ENCODE data around the gene CNTN1.

Gene CNTN1

DNA sequence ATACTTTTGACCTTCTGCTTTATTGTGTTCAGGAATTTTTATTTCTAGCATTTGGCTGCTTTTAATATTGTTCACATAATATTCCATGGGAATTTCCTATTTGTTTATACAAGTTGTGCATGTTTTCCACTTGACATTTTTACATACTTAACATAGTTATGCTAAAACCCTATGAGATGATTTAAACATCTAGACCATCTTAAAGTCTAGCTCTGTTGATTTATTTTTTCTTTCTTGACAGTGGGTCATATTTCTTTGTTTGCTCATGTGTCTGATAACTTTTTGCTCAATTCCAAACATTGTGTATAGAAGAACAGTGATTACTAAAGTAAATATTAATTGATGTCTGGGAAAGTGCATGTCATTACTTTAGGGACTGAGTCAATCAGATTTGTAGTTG lies 293.8 kb downstream of the CNTN1 start:
- DNase-seq = no peak

DNA sequence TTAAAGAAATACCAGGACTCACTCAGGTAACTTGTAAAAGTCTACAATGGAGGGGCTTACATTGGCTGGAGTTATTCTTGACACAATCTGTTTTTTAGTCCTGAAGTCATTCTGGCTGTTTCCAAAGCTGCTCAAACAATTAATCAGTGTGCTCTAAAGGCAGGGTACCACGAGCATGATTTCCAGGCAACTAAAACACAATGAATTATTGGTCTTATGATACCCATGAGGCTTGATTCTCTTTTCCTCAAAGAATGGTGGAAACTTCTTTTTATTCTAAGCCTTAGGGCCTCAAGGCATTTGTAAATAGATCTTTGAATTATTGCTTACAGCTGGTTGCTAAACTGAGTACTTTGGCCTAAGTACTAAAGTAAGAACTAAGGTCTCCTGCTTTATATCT lies 296.1 kb downstream of the CNTN1 start:
- no peak for DNase-seq

DNA sequence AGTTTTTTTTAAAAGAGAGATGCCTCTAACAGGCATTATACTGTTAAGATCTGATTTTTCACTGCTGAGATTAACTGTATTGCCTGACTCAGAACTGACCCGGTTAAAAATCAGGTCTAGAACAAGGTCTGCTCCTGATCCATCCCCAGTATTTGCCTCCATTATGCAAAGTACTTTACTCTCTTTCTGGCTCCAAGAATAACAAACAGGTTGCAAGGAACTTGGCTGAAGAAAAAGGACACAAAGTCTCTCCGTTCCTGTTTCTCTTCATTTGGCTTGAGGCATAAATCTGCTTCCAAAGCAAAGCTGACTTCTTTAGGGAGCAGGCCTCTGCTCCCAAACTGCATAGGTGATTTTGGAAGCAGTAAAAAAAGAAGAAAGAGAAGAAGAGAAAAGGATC lies 296.6 kb downstream of the CNTN1 start:
- no peak for DNase-seq

DNA sequence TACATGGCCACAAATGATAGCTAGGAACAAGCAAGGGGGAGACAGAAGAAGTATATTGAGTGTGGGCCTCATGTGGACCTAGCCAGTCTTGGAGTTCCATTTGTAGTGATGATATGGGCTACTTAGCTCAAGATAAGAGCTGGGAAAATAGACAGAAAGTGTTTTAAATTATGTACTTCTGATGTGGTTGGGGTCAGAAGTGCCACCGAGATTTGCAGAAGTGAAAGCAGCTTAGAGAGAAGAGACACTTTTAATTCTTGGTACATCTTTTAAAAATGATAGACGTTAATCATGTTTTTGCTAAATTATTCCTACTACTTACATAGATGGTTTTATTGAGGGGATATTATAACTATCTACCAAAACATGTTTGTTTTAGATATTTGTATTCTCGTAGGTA lies 297.5 kb downstream of the CNTN1 start:
- DNase-seq = no peak

DNA sequence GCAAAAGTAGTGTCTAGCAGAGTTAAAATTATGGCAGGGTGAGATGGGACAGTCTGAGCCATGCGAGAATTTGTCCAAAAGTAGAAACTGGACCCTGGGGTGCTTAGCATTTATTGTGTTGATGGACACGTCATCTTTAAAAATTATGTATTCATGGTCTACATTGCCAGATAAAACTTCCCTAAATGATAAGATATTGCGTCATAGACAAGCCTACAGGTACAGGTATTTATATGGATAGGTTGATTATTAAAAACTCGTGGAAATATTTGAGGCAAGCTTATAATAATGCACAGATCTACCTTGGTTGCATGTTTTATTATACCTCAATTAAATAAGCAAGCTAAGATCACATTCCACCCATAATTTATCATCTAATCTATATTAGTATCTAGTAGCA lies 299.9 kb downstream of the CNTN1 start:
- no peak for DNase-seq

DNA sequence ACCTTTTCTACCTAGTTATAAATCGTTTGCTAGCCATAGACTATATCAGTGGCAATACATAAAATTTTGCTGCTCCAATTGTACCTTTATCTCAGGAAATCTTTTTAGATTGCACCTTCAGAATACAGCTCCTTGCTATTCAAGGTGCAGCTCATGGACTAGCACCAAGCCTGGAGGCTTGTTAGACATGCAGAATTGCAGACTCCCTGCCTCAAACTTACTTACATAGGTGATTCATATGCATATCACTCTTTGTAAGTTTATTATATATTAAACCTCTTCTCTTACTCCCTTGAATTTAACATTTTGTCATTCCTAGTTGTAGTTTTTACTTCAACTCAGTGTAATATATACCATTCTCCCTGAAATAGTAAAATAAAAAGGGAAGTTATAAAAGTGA lies 300.4 kb downstream of the CNTN1 start:
- DNase-seq = no peak

DNA sequence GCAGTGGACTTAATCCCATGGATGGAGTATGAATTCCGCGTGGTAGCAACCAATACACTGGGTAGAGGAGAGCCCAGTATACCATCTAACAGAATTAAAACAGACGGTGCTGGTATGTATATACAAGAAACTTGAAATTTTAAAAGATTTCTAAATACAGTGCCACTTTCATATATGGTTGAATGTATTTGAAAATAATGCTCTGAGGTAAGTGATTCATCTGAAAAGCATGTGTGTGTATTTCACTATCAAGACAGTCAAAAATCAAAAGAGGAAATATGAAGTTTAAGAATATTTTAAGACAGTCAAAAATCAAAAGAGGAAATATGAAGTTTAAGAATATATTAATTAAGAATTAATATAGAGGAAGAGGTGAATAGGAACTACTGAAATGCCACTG lies 300.9 kb downstream of the CNTN1 start:
- no peak for DNase-seq

DNA sequence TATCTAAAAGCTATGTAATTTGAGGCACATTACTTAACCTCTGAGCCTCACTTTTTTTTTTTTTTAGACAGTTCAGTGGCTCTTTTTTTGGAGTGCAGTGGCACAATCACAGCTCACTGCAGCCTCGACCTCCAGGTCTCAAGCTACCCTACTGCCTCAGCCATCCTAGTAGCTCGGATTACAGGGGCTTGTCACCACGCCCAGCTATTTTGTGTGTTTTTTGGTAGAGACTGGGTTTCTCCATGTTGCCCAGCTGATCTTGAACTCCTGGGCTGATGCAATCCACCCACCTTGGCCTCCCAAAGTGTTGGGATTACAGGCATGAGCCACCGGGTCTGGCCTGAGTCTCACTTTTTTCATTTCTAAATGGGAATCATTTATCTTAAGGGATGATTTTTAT lies 303.9 kb downstream of the CNTN1 start:
- DNase-seq = no peak

DNA sequence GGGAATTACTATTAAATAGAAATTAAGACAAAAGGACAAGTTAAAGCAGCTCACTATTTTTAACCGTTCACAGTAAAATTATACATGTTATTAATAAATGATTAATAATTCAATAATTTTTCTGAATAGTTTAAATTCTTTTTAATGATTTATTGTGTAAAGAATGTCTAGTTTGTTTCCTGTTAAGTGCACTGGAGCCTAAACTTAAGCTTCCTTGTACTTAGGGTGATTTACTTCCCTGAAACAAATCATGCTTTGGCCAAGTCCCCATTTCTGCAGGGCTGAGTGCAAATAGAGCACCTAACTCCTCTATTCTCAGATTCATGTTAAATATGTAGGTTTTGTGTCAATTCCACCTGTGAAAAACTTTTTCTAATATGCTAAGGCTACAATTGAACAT lies 307.0 kb downstream of the CNTN1 start:
- DNase-seq = no peak

DNA sequence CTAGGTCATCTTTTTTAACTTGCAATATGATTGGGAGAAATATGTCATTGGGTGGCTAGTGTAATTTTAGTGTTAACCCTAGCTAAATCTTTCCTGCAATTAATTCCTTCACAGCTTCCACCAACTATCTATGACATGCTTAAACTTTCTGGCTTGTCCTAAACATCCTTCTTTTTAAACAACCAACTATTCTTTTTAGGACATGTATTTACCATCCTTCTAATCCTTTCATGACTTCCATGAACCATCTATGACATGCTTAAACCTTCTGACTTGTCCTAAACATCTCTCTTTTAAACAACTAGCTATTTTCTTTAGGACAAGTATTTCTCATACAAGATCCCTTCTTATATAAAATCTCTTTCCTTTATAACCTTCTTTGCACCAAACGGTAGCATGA lies 316.2 kb downstream of the CNTN1 start:
- no peak for DNase-seq

DNA sequence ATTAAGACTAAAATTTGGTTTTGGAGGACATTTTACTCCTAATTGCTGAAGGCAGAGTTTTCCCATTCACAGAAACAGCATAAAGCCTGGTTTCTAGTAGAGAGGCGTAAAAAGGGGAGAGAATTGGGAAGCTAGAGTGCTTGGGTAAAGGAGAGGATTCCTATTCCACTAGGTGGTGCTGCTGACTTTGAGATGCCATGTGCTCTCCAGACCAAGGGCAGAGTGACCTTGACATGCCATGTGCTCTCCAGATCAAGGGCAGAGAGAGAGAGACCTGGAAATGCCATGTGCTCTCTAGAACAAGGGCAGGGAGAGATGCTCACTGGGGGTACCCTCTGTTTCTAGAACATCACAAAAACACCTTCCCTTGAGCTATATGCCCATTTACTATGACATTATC lies 319.7 kb downstream of the CNTN1 start:
- no peak for DNase-seq

DNA sequence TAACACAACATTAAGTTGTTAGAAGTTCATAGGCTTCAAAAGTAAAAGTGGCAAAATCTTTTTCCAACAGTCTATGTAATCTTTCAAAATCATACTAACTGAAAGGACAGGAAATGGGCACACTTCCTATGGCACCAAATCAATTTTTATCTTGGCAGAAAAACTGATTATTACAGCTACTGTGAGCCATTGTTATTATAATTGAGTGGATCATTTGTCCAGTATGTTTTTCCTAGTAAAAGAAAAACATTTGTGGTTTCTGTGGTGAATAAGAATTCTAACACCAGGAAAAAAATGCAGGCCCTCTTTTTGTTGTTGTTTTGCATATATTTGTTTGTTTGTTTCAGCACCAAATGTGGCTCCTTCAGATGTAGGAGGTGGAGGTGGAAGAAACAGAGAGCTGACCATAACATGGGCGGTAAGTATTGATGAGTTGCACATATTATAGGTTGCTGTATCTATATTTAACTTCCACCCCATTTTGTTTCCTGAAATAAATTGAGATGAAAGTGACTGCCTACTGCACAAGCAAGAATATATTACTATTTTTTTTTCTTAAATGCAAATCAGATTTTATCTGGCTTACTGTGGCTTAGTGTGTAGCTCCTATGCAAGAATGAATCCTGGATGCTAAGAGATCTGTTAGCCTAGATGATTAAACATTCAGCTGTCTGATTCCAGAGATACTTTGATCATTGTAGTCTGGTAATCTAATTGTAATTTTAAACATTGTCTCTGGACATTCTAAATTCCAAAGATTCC lies 321.8 kb downstream of the CNTN1 start:
- DNase-seq = no peak

DNA sequence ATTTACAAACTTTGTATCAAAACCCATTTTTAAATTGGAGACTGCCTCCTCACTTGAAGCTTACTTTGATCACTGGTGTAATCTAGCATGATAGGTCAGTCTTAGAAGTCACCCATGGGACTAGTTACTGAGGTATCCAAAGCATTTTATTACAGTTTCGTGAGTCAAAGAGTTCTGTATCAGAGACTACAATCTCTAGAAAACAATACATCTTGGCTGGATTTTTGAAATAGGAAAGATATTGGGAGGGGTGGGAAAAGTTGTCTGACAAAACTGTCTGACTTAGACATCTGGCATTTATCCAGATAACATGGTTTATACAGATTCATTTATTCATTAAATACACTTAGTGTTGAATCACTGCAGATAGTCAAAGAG lies 322.4 kb downstream of the CNTN1 start:
- no peak for DNase-seq

DNA sequence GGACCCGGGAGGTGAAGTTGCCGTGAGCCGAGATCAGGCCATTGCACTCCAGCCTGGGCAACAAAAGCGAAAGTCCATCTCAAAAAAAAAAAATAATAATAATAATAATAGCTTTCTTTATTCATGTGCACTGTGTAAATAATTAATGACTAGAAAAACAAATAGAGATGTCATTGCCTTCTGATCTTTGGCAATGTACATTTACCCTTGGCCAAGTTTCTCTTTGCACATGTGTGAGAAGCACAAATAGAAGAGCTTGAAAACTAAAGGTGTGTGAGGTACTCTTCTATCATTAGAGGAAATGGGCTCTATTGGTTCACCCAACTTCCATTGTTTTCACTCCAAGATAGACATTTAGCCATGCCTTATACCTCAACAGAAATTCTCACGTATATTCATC lies 325.8 kb downstream of the CNTN1 start:
- DNase-seq = no peak

DNA sequence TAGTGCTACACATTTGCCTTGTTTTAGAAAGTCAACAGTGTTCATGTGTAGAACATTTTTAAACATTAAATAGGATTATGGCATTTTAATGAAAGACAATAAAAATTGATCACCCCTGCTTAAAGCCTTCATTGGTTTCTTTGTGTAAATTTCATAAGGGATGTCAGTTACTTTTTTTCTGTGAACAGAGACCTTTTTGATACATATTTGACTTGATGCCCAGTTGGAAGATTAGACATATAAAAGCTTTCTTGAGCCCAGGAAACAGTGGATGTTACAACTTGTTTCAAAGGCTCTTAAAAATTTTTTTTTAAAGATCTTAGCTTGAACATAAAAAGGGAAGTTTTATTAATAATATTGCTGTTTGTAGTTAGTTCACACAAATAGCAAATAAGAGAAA lies 327.2 kb downstream of the CNTN1 start:
- no peak for DNase-seq

DNA sequence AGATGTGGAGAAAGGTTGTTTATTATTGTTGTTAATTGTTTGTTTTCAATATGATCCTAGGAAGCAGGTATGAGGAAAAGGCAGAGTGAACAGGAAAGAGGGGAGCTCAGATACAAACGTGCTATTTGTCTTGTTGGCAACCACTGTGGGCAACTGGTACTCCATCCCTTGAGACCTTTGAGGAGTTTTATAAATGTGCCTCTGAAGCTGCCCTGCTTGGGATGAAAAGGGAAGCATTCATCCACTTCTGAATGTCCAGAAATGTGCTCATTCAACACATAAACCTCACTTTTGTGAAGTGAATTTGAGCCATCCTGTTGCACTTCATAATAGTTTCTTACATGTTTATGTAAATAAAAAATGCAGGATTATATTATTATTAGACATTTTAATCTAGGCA lies 331.6 kb downstream of the CNTN1 start:
- DNase-seq = no peak

DNA sequence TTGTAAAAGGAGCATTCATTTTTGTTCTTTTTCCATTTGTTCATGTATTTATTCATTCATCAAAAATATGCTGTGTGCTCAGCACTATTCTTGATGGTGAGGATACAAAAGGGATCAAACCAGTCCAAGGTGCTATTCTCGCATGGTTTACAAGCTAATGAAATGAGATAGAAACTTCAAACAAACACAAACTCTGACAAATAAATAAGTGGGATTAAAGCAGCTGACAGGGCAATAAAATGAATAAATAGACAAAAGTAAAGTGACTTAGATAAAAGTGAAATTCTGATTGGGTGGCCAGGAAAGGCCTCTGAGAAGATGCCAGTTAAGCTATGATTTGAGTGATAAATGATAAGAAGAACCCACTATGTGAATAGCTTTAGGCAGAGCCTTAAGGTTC lies 333.9 kb downstream of the CNTN1 start:
- DNase-seq = no peak

DNA sequence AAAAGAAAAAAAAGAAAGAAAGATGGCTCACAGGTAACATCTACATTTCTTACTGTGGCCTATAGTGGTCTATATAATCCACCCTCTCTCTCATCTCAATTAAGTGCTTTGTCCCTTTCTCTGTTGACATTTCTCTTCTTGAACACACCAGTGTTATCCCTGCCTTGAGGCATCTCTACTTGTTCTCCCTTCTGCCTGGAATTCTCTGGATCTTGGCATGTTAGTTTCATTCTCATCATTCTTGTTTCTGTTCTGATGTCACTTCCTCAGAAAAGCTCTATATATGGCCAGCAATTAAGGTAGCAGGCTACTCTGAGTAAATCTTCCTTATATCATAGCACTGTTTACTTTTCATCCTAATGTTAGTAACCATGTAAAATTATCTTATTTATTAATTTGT lies 340.1 kb downstream of the CNTN1 start:
- no peak for DNase-seq

DNA sequence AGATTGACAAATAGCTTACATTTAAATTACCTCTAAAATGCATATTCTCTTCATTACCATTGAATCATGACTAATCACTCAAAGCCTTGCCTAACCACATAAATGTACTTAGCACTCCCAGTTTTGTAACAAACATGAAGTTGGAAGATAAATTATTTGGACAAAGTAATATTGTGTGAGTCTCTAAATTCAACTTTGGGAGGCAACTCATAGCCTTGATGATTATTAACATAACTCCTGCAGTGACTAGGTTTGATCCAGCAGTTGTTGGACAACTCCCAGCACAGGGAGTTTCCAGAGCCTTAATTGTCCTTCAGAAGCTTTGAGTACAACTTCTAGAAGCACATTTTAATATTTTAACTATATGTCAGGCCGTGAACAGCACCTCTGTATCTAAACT lies 342.4 kb downstream of the CNTN1 start:
- DNase-seq = no peak

DNA sequence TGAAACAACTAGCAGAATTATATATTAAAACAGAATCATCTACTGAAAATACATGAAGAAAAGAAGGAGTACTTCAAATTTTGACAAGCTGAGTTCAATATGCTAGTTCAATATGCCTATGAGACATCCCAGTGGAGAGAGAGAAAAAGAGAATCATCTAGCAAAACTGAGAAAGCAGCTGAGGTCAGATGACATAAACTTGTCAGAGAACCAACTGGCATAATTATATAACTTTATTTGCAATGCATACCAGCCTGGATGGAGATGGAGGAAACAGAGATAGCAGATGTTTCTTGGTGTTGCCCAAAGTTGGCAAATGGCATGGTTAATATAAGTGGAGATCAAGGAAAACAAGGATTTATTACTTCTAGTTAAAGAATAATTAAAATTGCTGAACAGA lies 347.2 kb downstream of the CNTN1 start:
- DNase-seq = no peak

DNA sequence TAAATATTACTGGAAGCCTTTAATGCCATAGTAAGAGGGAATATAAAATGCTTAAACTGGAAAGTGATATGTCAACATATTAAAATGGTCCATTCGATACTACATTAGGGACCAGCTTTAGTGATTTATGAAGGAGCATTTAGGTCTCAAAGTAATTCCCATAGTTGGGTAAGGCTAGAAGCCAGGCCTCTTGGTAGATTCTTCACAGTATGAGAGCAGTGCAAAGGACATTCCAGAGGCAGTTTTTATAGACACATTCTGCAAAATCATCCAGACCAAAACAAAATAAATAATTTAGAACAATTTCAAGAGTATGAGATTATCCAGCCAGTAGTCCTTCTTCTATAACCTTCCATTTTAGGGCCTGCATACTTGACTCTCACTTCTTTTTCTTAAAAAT lies 353.3 kb downstream of the CNTN1 start:
- no peak for DNase-seq

DNA sequence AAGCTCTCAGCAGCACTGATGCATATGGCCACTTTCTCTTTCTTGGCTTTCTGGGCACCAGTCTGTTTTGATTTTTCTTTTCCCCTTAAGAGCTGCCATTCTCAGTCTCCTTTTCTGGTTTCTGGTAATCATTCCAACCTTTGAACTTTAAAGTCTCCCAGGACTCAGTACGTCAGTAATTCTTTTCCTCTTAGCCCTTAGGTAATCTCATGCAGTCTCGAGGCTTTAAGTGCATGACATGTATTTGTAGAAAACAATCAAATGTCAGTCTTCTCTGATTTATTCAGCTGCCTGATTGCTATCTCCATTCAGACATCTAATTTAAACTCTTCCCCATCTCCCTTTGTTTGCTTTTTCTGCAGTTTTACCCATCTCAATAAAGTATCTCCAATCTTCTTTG lies 356.8 kb downstream of the CNTN1 start:
- DNase-seq = no peak

DNA sequence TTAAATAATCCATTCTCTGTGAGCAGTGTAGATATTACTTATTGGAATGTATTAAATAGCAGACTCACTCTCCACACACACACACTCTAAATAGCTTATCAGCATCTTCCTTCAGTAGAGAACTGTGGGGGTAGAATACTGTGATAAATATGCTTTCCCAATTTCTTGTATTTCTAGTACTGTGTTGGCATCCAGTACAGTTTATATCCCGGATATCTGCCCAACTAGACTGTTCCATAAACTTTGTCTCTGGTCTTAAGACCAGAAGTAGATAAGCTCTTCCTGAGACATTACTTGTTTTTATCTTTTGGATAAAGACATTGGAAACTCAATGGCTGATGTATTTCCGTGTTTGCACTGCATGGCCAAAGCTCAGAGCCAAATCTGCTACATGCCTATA lies 359.7 kb downstream of the CNTN1 start:
- no peak for DNase-seq

DNA sequence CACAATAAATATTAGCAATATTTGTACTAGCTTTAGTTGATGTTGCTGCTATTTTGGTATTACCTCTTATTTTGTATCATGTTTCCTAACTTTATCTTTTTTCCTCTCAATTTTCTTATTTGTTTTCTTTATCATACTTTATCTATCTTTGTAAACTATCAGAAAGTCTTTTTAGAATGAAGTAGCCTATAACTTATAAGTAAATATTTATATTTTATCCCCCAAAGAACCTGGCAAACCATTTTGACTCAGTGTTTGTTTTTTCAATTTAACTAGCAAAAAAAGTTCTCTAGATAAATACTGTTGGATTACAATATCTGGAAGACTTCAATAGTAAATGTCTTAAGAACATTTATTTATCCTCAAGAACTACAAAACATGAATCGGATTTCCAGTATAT lies 360.2 kb downstream of the CNTN1 start:
- no peak for DNase-seq

DNA sequence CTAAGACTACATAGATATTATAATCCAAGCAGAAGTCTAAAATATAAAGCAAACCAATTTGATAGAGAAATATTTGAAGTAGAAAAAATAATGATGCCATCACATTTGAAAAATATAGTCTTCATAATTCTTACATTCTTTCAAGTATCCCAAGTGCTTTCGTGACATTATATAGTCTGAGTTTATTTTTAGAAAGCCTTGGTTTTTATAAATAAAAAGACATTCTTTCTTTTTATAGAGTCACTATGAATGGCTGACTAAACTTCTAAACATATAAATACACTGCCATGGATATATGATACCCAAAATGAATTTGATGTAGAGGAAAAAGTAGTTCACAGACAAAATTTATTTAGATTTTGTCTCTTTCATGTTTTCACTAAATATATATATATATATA lies 360.8 kb downstream of the CNTN1 start:
- DNase-seq = no peak

Measured in hematopoietic multipotent progenitor cell treated with erythropoietin and hydrocortisone succinate and interleukin-3 and kit ligand, for 6 days (in vitro differentiated cells).